ENCODE measurements around the gene CENPX.

The CENPX gene

DNA sequence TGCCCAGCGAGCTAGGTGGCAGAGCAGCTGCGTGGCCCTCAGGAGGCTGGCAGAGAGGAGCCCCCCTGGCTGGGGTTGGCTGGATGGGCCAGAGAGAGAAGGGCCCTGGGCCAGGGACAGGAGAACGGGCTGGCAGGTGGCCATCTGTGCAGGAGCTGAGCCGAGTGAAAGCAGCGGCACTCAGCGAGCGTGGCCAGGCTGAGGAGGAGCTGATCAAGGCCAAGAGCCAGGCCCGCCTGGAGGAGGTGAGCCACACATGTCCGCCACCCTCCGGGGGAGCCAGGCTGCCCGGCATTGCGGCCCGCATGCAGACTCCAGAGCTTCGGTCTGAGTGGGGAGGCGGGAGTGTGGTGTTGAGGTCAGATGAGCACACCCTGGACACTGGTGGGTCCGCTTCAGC lies 6.7 kb upstream of the CENPX start:
- no peaks in the 10 kb centered on the region for H3K9me3 Mint-ChIP-seq
- H3K27me3 Mint-ChIP-seq (ENCODE audit: low read depth) = peaks cover 13% of the 10 kb centered on the region
- H3K4me1 Mint-ChIP-seq = no peaks in the 10 kb centered on the region
- TF ChIP-seq, protein P1, sequence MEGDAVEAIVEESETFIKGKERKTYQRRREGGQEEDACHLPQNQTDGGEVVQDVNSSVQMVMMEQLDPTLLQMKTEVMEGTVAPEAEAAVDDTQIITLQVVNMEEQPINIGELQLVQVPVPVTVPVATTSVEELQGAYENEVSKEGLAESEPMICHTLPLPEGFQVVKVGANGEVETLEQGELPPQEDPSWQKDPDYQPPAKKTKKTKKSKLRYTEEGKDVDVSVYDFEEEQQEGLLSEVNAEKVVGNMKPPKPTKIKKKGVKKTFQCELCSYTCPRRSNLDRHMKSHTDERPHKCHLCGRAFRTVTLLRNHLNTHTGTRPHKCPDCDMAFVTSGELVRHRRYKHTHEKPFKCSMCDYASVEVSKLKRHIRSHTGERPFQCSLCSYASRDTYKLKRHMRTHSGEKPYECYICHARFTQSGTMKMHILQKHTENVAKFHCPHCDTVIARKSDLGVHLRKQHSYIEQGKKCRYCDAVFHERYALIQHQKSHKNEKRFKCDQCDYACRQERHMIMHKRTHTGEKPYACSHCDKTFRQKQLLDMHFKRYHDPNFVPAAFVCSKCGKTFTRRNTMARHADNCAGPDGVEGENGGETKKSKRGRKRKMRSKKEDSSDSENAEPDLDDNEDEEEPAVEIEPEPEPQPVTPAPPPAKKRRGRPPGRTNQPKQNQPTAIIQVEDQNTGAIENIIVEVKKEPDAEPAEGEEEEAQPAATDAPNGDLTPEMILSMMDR (IDR thresholded peaks at IDR 0.05; ENCODE audit: unreplicated experiment in 3 of 3) = no peak
- no peaks in the 10 kb centered on the region for H3K36me3 Mint-ChIP-seq (ENCODE audit: low read depth)
- no peak overlapping the region for H3K27ac Mint-ChIP-seq
- H3K4me3 Mint-ChIP-seq = peak overlapping the region; percentile 75 to 80 (median 76)

DNA sequence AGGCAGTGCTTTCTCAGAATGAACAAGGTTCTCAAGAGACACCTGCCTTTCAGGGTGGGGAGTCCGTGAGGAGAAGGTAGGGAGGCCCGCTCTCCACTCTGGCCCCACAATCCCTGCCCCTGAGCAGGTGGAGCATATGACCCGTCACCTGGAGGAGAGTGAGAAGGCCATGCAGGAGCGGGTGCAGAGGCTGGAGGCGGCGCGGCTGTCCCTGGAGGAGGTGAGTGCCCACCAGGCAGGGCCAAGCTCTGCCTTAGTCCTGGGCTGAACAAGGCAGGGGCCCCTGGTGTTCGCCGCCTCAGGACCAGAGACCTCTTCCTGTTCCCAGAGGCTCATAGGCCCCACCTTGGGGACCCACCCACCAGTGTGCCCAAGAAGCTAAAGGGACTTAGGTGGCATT lies 6.3 kb upstream of the CENPX start:
- TF ChIP-seq, protein P1 (IDR thresholded peaks at IDR 0.05; ENCODE audit: unreplicated experiment in 3 of 3) = no peak
- Mint-ChIP-seq H3K9me3 (no peaks in the 10 kb centered on the region), H3K36me3 (ENCODE audit: low read depth) (no peaks in the 10 kb centered on the region), H3K27ac (no peak overlapping the region), H3K4me1 (no peaks in the 10 kb centered on the region), H3K4me3 (peak overlapping the region; percentile 47 to 80 (median 69)), H3K27me3 (ENCODE audit: low read depth) (peaks cover 10% of the 10 kb centered on the region)

- Mint-ChIP-seq H3K4me1 (no peaks in the 10 kb centered on the region), H3K27me3 (ENCODE audit: low read depth) (peaks cover 9% of the 10 kb centered on the region), H3K4me3 (no peak overlapping the region), H3K27ac (no peak overlapping the region), H3K36me3 (ENCODE audit: low read depth) (no peaks in the 10 kb centered on the region), H3K9me3 (no peaks in the 10 kb centered on the region)
- TF ChIP-seq, protein P1 (IDR thresholded peaks at IDR 0.05; ENCODE audit: unreplicated experiment in 3 of 3) = no peak
These were observed 5.6 kb upstream of the CENPX start for GRCh38 chr17:82028246-82028645.

DNA sequence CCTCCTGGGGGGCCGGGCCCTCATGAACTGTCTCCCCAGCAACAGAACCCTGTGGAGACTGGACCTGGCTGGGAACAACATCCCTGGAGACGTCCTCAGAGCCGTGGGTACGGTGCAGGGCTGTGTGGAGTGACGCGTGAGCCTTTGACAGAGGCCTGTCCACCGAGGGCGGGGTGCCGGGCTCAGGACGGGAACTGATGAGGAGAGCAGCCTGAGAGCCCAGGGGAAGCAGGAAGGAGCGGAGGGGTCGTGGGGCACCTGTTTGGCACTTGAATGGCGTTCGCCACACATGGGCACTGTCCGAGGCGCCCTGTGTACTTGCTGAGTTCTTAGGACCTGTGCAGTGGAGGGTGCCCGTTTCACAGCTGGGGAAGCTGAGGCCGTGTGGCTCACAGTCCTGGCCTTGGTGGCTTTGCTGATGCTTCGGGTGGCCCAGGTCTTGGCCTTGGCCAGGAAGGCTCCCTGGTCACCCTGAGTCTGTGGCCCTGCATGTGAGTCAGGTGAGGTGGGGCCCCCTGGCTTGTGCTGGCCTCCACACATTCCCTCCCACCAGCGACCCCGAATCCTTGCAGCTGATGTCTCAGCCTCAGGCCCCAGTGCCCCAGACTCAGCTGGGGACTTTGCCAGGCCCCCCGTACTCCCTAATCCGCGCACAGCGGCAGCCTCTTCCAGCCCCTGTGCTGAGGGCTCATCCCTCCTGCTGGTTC lies 2.9 kb upstream of the CENPX start:
- peaks cover 4% of the 10 kb centered on the region for H3K27me3 Mint-ChIP-seq (ENCODE audit: low read depth)
- H3K4me1 Mint-ChIP-seq = peaks cover 7% of the 10 kb centered on the region
- H3K4me3 Mint-ChIP-seq = peak overlapping the region; percentile 11 to 55 (median 41)
- no peak overlapping the region for H3K27ac Mint-ChIP-seq
- no peaks in the 10 kb centered on the region for H3K9me3 Mint-ChIP-seq
- H3K36me3 Mint-ChIP-seq (ENCODE audit: low read depth) = no peaks in the 10 kb centered on the region
- TF ChIP-seq, protein P1 (IDR thresholded peaks at IDR 0.05; ENCODE audit: unreplicated experiment in 3 of 3) = no peak

DNA sequence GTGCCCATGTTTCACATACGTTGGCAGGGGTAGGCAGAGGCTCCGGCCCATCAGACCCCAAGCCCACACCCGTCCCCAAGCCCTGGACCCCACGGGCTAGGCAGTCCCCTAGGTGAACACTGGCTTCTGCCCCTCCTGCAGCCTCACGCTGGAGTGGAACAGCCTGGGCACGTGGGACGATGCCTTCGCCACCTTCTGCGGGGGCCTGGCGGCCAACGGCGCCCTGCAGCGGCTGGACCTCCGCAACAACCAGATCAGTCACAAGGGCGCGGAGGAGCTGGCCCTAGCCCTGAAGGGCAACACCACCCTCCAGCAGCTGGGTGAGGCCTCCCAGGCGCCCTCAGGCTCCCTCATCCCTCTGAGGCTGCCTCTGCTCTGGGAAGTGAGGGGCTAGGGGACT lies 2.2 kb upstream of the CENPX start:
- TF ChIP-seq, protein P1 (IDR thresholded peaks at IDR 0.05; ENCODE audit: unreplicated experiment in 3 of 3) = no peak
- H3K27me3 Mint-ChIP-seq (ENCODE audit: low read depth) = peaks cover 4% of the 10 kb centered on the region
- H3K27ac Mint-ChIP-seq = no peak overlapping the region
- H3K36me3 Mint-ChIP-seq (ENCODE audit: low read depth) = no peaks in the 10 kb centered on the region
- H3K4me1 Mint-ChIP-seq = peaks cover 7% of the 10 kb centered on the region
- H3K9me3 Mint-ChIP-seq = no peaks in the 10 kb centered on the region
- H3K4me3 Mint-ChIP-seq = no peak overlapping the region

Data from nephron (organoid).